Pancreas (tissue), 10 donors: ENCODE measurements around the gene TGM2. TPM values are rescaled to one million over a fixed set of nuclear protein-coding genes. Genes with fewer than 3 reads are reported as not detected.

Experiments
- ATAC-seq, 4 donors: fragments of 200-7000 bp; cut with Tn5 transposase; one replicate each; pipeline versions ENCODE4 v1.8.0 to v1.9.1; 2020; ENCODE audit warnings: mild to moderate bottlenecking in 4 of 4, moderate library complexity in 4 of 4
- DNase-seq, 6 donors: peaks; one replicate each; pipeline ENCODE4 v3.0.0-alpha.2; 2020
- FAIRE-seq: peaks from 2 replicates; lab custom pipeline; 2012; peaks lifted over from hg19 to GRCh38; lab: Jason Lieb, UNC
- H3K27ac ChIP-seq, 4 donors: fragments of 200-600 bp; sonication (generic); 1 replicate in 3 of 4; 2 replicates in 1 of 4; pipeline versions ENCODE4 v1.5.0 to v1.8.0; 2020
- H3K27me3 ChIP-seq, 4 donors: fragments of 200-600 bp; one replicate each; pipeline ENCODE4 v1.8.0; 2021
- H3K36me3 ChIP-seq, 3 donors: fragments of 200-600 bp; sonication (generic) in 1 of 3; one replicate each; pipeline versions ENCODE4 v1.5.0 to v1.8.0; 2020 to 2021
- H3K4me1 ChIP-seq, 3 donors: fragments of 200-600 bp; one replicate each; pipeline ENCODE4 v1.8.0; 2021
- H3K4me3 ChIP-seq, 4 donors: fragments of 200-600 bp; sonication (generic) in 2 of 4; one replicate each; pipeline versions ENCODE4 v1.5.0 to v1.8.0; 2020 to 2021
- H3K9me3 ChIP-seq, 4 donors: fragments of 200-600 bp; one replicate each; pipeline ENCODE4 v1.8.0; 2021
- WGBS, 2 donors: extraction: QIAGEN DNeasy Blood & Tissue Kit; methylation state at CpG; one replicate each; pipeline ENCODE4 v1.1.7; 2013; 5-methylcytosine and 5-hydroxymethylcytosine counted together
- intact Hi-C, 3 donors: fragments of 100-400 bp; cut with DNase I; formaldehyde crosslinking; loops; one replicate each; pipeline versions ENCODE4 v1.11.1 to v1.14.2; 2022
- polyA plus RNA-seq, 2 donors: library from polyadenylated mRNA; stranded (reverse); fragments of 200-250 nt; gene quantifications; one replicate each; pipeline ENCODE4 v1.2.3, GENCODE V29; 2013
- total RNA-seq, 6 donors: library from RNA; stranded (reverse); fragmentation: NEBNext Ultra II Directional in 4 of 6; extraction: Animal tissue kit (Norgen Biotek cat#: 25700) in 4 of 6; gene quantifications; one replicate each; pipeline versions ENCODE4 v1.2.1 to v1.2.4, GENCODE V29; 2021 to 2023
- TF ChIP-seq, protein P1 (sequence below), 4 donors: fragments of 200-600 bp; sonication (generic) in 3 of 4; IDR thresholded peaks; one replicate each; pipeline versions ENCODE4 v1.5.0 to v1.8.0; 2021; ENCODE audit warnings: antibody characterized with exemption in 4 of 4
- donor health status: healthy with polysubstance abuse.
- donor health status: DM: no; HTN: no; CAD: no; lungs with moderate emphysema.
- donor health status: DM: no; HTN: no; CAD: no.
- donor health status: control.
- donor health status: control.
- donor health status: Bipolar disorder and iron deficiency.
- donor health status: DM: yes; HTN: yes; CAD: no.
- donor health status: DM: no; HTN: no; CAD: no.
- donor health status: DM: no; HTN: no; CAD: no.
- donor health status: DM: yes; HTN: yes; CAD: no.

TGM2 gene
- total and polyA plus RNA-seq, 8 donors = 3.7 to 92.6 (median 10.8) TPM

DNA sequence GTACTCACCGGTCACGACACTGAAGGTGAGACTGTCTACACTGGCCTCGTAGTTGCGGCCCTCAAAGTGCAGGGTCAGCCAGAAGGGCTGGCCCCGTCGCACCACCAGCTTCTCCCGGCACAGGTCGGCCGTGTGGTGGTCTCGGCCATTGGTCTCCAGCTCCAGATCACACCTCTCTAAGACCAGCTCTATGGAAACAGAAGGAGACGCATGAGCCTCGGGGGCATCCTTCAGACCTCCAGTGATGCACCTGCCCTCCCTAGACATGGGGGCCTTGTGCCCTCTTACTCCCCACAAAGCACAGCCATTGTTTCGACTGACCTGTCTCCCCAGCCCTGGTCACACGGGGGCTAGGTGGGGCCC, 3.7 kb downstream of the TGM2 start:
- FAIRE-seq = no peak
- intact Hi-C loops = loop anchor here in 1 of 3 donors (5.0 kb wide), 1 partner anchor 84 kb away; no protein-coding TSS in a partner anchor
- 90 to 96% methylated on average over 14 of the region's 14 CpGs for WGBS, 2 donors
- no peaks in the 10 kb centered on the region for H3K4me1 ChIP-seq
- DNase-seq = peak in 1 of 6 donors; percentile 47
- H3K9me3 ChIP-seq = no peaks in the 10 kb centered on the region
- TF ChIP-seq, protein P1, sequence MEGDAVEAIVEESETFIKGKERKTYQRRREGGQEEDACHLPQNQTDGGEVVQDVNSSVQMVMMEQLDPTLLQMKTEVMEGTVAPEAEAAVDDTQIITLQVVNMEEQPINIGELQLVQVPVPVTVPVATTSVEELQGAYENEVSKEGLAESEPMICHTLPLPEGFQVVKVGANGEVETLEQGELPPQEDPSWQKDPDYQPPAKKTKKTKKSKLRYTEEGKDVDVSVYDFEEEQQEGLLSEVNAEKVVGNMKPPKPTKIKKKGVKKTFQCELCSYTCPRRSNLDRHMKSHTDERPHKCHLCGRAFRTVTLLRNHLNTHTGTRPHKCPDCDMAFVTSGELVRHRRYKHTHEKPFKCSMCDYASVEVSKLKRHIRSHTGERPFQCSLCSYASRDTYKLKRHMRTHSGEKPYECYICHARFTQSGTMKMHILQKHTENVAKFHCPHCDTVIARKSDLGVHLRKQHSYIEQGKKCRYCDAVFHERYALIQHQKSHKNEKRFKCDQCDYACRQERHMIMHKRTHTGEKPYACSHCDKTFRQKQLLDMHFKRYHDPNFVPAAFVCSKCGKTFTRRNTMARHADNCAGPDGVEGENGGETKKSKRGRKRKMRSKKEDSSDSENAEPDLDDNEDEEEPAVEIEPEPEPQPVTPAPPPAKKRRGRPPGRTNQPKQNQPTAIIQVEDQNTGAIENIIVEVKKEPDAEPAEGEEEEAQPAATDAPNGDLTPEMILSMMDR (IDR thresholded peaks at IDR 0.05) = no peak
- no peaks in the 10 kb centered on the region for H3K27me3 ChIP-seq
- H3K27ac ChIP-seq = no peak overlapping the region
- no peaks in the 10 kb centered on the region for H3K36me3 ChIP-seq
- no peak for ATAC-seq
- no peak overlapping the region for H3K4me3 ChIP-seq

DNA sequence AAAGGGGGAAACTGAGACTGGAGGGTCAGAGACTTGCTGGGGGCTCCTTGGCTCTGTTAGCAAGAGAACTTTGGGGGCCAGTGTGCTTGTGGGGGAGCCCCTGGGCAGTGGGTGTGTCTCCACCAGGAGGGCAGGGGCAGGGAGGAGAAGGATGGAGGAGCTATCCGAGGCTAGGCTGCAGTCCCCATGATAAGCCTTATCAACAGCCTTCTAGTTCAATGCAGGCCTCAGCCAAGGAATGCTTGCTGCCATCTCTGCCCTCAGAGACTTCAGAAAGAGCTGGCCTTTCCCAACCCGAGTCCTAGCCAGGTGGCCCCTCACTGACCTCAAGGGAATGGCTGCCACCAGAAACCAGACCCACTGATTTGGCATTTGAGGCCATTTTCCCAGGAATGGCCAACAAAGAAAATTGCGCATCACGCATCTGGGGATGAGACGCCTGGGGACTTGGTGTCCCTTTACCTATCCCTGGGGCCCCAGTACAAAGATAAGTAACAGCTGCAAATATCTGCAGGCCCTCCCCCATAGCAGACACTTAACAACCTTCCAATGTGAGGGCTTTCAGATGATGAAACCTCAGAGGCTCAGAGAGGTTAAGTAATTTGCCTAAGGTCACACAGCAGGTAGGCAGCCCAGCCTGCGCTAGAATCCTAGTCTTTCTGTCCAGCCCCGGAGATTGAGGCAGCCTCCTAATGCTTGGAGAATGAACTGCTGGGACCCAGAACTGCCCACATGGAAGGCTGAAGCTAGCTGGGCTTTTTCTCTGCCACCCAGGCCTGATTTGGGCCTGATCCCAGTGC, 4.9 kb downstream of the TGM2 start:
- WGBS, 2 donors = 77 to 85% methylated on average over 7 of the region's 7 CpGs
- no peak overlapping the region for H3K27ac ChIP-seq
- intact Hi-C loops = loop anchor here in 1 of 3 donors (5.0 kb wide), 2 partner anchors 83 to 93 kb away; no protein-coding TSS in a partner anchor
- H3K36me3 ChIP-seq = no peaks in the 10 kb centered on the region
- TF ChIP-seq, protein P1 (IDR thresholded peaks at IDR 0.05) = no peak
- H3K27me3 ChIP-seq = no peaks in the 10 kb centered on the region
- H3K9me3 ChIP-seq = no peaks in the 10 kb centered on the region
- no peak for ATAC-seq
- no peak overlapping the region for H3K4me3 ChIP-seq
- H3K4me1 ChIP-seq = no peaks in the 10 kb centered on the region
- DNase-seq = no peak
- no peak for FAIRE-seq

DNA sequence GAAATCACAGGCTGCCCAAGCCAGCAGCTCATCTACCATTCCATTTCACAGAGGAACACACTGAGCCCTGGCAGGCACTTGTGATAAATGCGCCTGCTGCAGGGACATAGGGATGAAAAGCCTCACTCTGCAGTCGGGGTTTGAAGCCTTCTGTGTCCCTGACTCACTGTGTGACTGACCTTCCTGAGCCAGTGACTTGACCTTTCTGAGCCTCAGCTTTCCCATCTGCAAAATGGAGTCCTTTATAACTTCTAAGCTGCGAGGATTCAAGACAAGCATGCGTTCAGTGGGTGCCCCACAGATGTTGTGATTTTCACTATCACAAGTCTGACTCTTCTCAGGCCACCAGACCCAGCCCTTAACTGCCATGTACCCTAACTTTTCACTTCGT, 5.5 kb downstream of the TGM2 start:
- DNase-seq = no peak
- Histone ChIP-seq H3K9me3 (no peaks in the 10 kb centered on the region), H3K36me3 (no peaks in the 10 kb centered on the region), H3K4me3 (no peak overlapping the region), H3K27ac (no peak overlapping the region), H3K27me3 (no peaks in the 10 kb centered on the region), H3K4me1 (no peaks in the 10 kb centered on the region)
- TF ChIP-seq, protein P1 (IDR thresholded peaks at IDR 0.05) = no peak
- WGBS, 2 donors = 86 to 91% methylated on average over 5 of the region's 5 CpGs
- intact Hi-C loops = loop anchor here in 1 of 3 donors (5.0 kb wide), 1 partner anchor 92 kb away; no protein-coding TSS in a partner anchor
- no peak for FAIRE-seq
- no peak for ATAC-seq

DNA sequence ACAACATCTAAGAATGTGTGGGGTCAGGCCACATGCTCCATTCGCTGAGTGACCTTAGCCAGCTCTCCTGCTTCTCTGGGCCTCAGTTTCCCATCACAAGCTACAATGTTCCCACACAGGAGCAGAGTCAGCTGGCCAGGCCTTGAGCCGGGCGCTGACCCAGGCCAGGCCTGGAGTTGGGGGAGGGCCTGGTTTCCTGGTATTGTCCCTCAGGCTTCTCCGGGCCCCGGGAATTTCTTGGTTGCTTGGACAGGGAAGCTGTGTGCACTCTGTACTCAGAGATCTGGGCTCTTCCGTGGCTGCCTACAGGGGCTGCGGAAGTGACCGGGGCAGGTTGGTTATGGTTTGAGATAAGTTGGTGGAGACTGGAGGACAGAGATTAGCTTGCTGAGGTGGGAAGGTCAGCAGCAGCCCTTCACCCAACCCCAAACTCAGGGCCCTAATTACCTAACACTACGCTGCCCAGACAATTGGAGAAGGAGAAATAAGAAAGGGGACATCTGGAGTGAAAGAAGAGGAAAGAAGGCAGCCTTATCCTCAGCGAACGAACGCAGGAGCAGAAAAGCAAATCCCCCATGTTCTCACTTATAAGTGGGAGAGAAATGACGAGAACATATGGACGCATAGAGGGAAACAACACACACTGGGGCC, 6.2 kb downstream of the TGM2 start:
- DNase-seq (no peak), ATAC-seq (no peak), FAIRE-seq (no peak)
- WGBS, 2 donors = 76 to 77% methylated on average over 14 of the region's 14 CpGs
- intact Hi-C loops = loop anchor here in 1 of 3 donors (5.0 kb wide), 1 partner anchor 92 kb away; no protein-coding TSS in a partner anchor
- Histone ChIP-seq H3K4me3 (no peak overlapping the region), H3K9me3 (no peaks in the 10 kb centered on the region), H3K27ac (no peak overlapping the region), H3K4me1 (no peaks in the 10 kb centered on the region), H3K27me3 (no peaks in the 10 kb centered on the region), H3K36me3 (no peaks in the 10 kb centered on the region)
- TF ChIP-seq, protein P1 (IDR thresholded peaks at IDR 0.05) = no peak
